Thyroid gland (tissue), 4 donors: ENCODE measurements around the gene HSPB8.

Source experiments
- CTCF ChIP-seq, 6 experiments: fragments of 200-600 bp in 3 of 6; fragments of 450-650 bp in 3 of 6; sonication (generic) in 3 of 6; IDR thresholded peaks; one replicate each; pipeline ENCODE4 v1.5.1; 2016 to 2019; ENCODE audit warnings: antibody characterized with exemption in 6 of 6, mild to moderate bottlenecking in 2 of 6, inconsistent platforms in 1 of 6, moderate library complexity in 1 of 6
- POLR2A ChIP-seq, 2 donors: fragments of 450-650 bp; IDR thresholded peaks; one replicate each; pipeline ENCODE4 v1.6.1; 2017; ENCODE audit warnings: antibody characterized with exemption in 2 of 2, mild to moderate bottlenecking in 2 of 2, moderate library complexity in 1 of 2

- TF ChIP-seq CTCF (IDR thresholded peaks at IDR 0.05) (no peak), POLR2A (IDR thresholded peaks at IDR 0.05) (no peak)
Measured at GRCh38 chr12:119216084-119216483, 37.4 kb downstream of the HSPB8 start.
